Stimulated activated CD8-positive, alpha-beta memory T cell treated with anti-CD3 and anti-CD28 coated beads, Interleukin-2, amount 100 ng/mL, for 1 hour (primary cell): ENCODE measurements around the gene GSDMA.

Source experiments
- DNase-seq, 2 donors: peaks; one replicate each; pipeline ENCODE4 v3.0.0-alpha.2; 2020; ENCODE audit warnings: low read depth in 2 of 2

The GSDMA gene

DNA sequence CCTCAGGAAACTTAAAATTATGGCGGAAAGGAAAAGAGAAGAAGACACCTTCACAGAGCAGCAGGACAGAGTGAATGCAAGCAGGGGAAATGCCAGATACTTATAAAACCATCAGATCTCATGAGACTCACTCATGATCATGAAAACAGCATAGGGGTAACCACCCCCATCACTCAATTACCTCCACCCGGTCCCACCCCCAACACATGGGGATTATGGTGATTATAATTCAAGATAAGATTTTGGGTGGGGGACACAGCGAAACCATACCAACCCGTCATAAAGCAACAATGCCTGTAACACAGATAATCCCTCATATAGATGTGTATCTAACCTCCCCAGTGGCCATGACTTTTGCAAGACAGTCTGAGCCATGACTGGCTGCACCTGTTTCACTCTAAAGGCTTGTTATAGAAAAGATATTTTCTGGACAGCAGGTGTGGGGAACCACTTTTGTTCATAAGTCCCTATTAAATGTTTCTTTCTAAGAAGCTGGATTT, 7.0 kb upstream of the GSDMA start:
- no peak for DNase-seq

- no peak for DNase-seq
Observed at GRCh38 chr17:39960524-39961041, 2.2 kb upstream of the GSDMA start.

DNA sequence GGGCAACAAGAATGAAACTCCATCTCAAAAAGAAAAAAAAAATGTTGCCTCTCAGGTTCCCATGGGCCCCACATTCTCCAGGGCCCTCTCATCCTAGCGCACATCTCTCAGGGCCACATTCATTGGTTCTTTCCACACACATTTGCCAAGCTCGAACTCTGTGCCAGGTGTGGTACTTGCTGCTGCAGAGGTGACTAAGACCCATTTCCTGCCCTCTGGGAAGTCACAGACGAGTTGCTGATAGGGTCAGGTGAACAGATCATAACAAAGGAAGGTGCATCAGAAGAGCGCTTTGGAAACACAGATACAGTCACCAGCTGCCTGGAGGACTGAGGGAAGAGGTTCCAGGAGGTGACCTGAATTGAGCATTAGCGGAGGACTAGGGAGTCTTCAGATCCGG, 1.0 kb downstream of the GSDMA start:
- no peak for DNase-seq

GRCh38 chr17:39965017-39965699, 2.4 kb downstream of the GSDMA start:
- DNase-seq: no peak

- DNase-seq: no peak
Observed at GRCh38 chr17:39966771-39967170, 4.0 kb downstream of the GSDMA start.

- no peak for DNase-seq
Observed at GRCh38 chr17:39968761-39969160, 6.0 kb downstream of the GSDMA start.

- no peak for DNase-seq
Observed at GRCh38 chr17:39969375-39969774, 6.6 kb downstream of the GSDMA start.

DNA sequence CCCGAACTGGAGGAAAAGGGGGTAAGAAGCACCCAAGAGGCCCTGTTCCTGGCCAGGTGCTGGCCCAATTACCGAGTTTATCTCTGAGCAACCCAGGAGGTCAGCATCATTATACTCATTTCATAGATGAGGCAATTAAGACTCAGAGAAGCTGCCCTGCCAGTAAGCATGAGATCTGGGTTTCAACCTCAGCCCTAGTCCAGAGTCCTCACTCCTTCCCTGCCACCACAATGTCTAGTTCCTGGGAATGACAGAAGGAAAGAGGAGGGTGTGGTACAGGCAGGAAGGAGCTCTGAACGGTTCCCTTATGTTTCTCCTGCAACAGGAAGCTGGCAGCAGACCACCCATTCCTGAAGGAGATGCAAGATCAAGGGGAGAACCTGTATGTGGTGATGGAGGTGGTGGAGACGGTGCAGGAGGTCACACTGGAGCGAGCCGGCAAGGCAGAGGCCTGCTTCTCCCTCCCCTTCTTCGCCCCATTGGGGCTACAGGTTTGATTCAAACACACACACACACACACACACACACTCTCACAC, 7.4 kb downstream of the GSDMA start:
- DNase-seq: no peak

DNA sequence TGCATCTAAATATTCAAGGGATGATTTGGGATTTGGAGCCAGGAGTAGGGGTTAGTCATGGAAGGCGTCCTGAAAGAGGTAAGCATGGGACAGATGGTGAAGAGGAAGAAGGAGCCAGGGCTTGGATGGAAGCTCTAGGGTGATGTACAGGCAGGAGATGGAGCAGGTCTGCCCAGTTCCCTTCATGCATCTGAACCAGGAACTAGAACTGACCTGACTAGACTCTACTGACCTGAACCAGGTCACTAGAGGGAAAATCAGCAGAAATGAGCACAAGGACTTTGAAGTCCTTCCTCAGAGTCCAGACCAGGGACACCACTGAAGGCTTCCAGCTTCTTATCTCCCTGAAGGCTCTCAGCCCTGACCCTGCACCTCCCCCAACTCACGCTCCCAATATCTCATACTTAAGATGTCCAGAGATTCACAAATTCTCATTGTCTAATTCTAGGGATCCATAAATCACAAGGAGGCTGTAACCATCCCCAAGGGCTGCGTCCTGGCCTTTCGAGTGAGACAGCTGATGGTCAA, 8.3 kb downstream of the GSDMA start:
- DNase-seq: no peak

DNA sequence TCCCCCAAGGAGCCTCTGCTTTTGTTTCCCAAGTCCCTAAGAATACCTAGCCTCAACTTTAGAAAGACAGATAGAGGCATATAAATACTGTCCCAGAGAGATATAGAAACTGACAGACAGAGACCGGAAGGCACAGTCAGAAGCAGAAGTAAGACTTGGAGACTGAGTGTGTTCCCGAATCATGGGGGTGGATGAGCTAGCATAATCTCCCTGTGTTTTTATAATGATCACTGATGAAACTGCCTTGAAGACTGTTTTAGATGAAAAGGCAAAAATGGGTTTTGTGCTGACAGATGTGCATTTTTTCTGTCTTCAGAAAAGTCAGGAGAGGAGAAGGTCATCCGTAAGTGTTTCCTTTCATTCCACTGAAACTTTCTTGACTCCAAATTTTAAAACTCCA, 9.5 kb downstream of the GSDMA start:
- no peak for DNase-seq

DNA sequence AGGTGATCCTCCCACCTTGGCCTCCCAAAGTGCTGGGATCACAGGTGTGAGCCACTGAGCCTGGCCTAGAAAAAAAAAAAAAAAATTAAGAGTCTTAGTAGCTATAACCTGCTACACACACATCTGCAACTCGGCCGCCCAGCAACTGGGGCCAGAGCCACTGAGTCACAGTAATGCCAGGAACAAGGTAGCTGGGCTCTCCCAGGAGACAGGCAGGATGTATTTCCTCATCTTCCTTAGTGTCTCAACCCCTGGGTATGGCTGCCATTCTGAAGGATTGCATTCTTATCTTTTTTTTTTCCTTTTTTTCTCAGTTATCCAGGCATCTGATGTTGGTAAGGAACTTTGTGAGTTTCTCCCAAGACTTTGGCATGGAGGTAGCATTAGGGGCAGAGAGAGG, 10.7 kb downstream of the GSDMA start:
- no peak for DNase-seq

DNA sequence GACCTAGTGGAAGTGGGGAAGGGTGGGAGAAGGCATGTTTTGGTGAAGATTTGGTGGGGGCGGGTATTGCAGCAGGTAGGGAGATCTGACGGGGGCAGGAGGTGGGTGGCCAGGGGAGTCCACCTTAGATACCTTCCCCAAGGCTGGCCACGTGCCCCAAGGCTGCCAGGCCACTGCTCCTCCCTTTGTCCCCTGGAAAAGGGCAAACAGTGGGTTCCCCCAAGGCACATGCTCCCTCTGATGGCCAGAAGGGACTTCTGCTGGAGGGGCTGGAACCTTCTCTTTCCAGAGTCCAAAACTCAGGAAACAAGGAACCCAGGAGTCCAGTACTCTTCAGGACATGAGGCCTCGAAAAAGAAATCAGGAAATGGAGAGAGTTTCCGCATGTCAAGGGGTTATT, 11.6 kb downstream of the GSDMA start:
- DNase-seq: no peak

DNA sequence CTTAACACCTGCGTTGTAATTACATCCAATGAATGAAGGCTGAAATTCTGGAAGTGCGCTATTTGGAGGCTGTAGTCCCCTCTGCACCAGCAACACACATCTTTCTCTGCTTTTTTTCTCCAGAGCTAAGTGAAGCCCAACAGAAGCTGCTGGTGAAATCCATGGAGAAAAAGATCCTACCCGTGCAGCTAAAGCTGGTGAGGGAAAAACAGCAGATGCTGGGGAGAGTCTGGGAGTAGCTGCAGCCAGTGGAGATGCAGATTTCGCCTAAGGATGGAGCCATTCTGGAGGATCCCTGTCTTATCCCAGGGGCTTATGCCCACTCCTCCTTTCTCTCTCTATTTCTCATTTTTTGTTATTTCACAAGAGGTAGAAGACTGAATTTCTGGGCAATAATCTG, 13.0 kb downstream of the GSDMA start:
- no peak for DNase-seq

- DNase-seq: no peak
Observed at GRCh38 chr17:39979016-39979670, 16.3 kb downstream of the GSDMA start.

GRCh38 chr17:39979893-39980350, 17.1 kb downstream of the GSDMA start:
- DNase-seq: no peak

DNA sequence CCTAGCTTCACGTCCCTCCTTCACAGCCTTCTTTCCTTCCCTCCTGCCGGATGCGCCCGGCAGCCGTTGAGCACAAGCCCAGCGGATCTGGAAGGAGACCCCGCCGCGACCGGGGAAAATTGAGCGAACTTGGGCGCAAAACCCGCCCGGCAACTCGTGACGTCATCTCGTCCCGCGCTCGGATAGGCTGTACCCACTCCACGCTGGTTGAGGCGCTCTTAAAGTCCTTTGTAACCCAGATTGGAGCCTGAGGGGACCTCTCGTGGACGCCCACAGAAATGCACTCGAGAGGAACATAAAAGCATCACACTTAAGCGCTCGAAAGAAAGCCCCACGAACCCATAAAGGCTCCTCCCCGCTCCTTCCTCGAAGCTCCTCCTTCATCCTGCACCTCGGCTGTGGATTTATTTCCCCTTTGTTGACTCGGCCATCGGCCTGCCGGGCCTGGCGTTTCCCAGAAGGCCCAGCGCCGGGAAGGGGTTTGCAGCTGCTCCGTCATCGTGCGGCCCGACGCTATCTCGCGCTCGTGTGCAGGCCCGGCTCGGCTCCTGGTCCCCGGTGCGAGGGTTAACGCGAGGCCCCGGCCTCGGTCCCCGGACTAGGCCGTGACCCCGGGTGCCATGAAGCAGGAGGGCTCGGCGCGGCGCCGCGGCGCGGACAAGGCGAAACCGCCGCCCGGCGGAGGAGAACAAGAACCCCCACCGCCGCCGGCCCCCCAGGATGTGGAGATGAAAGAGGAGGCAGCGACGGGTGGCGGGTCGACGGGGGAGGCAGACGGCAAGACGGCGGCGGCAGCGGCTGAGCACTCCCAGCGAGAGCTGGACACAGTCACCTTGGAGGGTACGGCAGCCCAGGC, 17.8 kb downstream of the GSDMA start, which contains the start of gene PSMD3:
TSS of gene PSMD3 (plus strand) at position 457 of the 856 bp plus-strand sequence. CDS start at position 621, 164 bp downstream.
- peak; percentile 93 for DNase-seq

- no peak for DNase-seq
Observed at GRCh38 chr17:39981207-39981741, 18.5 kb downstream of the GSDMA start.

- DNase-seq: no peak
Observed at GRCh38 chr17:39981766-39982375, 19.1 kb downstream of the GSDMA start.

GRCh38 chr17:39988206-39988810, 25.5 kb downstream of the GSDMA start:
- DNase-seq: no peak

- no peak for DNase-seq
Observed at GRCh38 chr17:39994448-39994847, 31.6 kb downstream of the GSDMA start.
